ENCODE results near the gene NFIA.
"Not testable (repeated sequence)": the region's sequence is repeated elsewhere in the genome, so short reads cannot be mapped to it uniquely, and the experiment has no call there.

Gene NFIA

GRCh38 chr1:61061601-61062000, 20.8 kb upstream of the NFIA start:
- DNase-seq: not testable (repeated sequence)

DNA sequence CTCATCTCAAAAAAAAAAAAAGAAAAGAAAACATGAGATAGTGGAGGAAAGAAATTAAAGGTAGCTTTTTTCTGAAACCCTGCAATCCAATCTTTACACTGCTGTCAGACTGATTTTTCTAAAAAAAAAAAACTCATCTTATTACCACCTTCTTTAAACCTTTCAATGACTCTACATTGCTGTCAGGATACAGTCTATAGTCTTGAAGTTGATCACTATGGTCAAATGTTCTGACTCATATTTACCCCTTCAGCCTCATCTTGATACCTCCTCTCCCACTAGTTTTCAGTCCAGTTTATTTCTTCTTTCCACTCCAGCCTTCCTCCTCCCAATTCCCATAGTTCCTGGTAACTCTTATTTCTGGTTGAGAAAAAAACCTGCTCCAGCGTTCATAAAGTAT, 17.7 kb upstream of the NFIA start:
- no peak for DNase-seq

DNA sequence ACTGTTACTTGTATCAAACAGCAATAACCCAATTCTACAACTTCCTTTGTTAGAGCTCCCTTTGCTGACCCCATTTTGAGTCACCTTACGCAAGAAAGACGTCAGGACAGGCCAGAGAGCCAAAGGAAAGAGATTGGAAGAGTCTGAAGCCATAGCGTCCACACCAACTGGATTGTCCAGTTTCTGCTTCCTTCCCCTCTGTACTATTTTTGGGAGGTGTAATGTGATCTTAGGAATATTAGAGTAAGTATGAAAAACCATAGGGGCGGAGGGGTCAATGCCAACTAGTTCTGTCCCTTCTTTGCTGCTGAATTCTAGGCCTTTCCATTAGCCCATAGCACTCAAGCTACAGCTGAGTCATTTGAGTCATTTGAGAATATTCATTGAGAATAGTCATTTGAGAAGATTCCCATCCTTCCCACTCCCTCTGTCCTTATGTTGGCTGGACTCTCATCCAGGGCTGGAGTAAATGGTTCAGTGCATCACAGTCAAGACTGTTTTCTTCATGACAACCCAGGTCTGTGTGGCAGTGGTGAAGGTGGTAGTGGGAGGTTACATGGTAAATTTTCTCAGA, 14.8 kb upstream of the NFIA start:
- no peak for DNase-seq

- no peak for DNase-seq
Measured at GRCh38 chr1:61070054-61070453, 12.3 kb upstream of the NFIA start.

- no peak for DNase-seq
Measured at GRCh38 chr1:61071205-61072130, 10.9 kb upstream of the NFIA start.

DNA sequence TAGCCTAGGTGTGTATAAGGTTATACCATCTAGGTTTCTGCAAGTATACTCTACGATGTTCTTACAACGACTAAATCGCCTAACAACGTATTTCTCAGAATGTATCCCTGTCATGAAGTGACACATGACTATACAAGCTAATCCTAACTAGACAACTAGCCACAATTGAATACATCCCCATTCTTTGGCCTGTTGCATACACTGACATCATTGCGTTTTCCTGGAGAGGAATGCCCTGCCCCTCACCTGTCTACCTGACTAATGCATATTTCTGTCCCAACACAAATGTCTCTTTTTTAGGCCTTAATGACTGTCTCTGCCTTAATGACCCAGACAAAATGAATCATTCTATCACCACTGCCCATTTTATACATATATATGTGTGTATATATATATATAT, 8.5 kb upstream of the NFIA start:
- no peak for DNase-seq

GRCh38 chr1:61075833-61076232, 6.5 kb upstream of the NFIA start:
- not testable (repeated sequence) for DNase-seq

- peak; percentile 92 for DNase-seq
Measured at GRCh38 chr1:61076728-61077675, 5.4 kb upstream of the NFIA start.

DNA sequence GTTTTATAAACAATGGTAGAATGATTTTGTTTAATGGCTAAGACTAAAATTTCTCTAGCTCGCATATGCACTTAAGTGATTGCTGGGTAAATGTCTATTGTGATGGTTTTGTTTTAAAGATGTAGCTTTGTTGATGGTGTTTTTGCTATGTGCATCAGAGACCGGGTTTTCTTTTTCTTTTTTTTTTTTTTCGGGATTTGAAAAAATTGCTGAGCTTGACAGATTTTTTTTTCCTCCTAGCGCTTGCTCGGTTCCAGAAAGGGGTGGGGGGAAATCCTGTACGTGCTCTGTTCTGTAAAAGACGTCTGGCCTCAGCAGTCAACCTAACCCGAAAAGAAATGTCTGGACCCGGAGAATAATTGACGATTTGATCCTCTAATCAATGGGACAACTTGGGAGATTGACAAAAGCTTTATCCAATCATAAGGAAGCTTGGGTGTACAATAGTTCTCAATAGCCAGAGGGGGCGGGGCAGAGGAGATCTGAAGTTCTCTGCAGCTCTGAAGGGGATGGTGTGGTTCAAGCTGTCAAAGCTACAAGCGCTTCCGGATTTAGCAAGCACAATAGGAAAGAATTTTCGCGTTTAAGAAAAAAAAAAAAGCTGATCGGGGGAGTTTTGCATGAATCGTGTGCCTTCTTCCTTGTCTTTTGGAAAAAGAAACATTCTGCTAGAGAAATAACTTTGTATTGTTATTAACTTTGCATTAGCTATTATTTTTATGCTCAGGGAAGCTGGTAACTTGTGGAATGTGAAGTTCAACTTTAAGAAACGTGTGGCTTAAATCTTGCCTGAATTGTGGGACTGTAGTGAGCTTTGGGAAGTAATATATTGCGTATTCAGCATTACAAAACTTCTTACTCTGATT, 4.5 kb upstream of the NFIA start:
- DNase-seq: peak; percentile 94

GRCh38 chr1:61078618-61079295, 3.6 kb upstream of the NFIA start:
- no peak for DNase-seq

GRCh38 chr1:61079296-61079897, 3.0 kb upstream of the NFIA start:
- no peak for DNase-seq

GRCh38 chr1:61079898-61080336, 2.4 kb upstream of the NFIA start:
- DNase-seq: no peak

DNA sequence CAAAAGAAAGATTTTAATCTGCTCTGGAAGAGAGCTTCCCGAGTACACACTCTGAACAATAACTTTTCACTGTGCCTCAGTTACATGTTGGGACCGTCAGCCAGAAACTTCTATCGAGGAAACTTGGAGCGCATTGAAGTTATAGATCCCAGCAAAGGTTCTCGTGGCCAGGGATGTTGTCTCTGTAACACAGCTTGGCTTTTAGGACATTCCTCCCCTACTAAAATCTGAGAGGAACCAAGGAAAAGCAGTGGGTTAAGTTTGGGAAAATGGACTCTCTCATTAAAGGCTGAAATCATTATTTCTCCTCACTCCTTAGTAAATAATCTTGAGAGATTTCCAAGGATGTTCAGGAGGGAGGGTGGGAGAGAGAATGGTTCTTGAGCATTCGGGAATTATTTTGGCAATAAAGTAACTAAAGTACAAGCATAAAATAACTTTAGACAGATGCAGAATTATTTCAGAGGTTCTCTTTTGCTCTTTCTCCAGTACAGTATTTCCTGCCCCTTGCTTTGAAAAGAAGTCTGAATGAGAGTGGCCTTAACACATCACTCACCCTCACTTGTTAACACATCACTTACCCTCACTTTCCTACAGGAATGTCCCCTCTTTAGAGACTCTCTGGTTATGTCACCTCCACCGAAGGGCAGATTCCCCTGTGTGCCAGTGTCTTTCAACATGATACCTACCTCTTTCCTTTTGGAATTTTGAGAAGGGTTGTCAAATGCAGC, 1.8 kb upstream of the NFIA start:
- no peak for DNase-seq

- DNase-seq: no peak
Measured at GRCh38 chr1:61081144-61081685, 1.1 kb upstream of the NFIA start.

- DNase-seq: peak; percentile 24
Measured at GRCh38 chr1:61081686-61082310, 563 bp upstream of the NFIA start.

DNA sequence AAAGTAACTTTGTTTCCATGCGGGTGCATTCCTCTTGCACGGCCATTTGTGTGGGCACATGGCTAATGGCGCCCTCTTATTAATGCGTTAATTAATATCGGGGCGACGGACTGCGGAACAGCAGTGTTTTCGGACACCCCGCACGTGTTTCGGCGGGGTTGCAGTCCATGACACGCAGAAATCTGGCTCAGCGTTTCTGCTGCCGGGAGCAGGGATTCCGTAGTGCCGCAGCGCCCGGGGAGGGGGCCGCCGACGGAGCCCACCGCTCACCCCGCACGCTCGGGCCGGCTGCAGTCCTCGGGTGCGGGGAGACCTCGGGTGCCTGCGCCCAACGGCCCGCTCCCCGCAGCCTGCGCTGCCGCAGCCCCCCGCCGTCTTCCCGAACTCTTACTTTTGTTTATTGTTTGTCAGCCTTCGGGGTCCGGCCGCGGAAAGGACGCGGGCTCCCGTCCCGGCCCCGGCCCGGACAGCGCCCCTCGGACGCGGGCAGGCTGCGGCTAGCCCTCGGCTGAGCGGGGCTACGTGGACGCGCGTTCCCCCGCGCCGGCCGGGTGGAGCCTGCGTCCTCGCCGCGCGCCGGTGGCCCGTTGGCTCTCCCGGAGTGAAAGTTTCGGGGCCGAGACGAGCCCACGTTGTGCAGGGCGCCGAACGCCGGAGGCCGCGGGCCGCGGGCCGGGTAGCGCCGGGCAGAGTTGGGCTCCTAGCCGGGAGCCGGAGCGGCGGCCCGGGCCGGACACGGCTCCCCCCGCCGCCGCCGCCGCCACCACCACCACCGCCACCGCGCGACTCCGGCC, 849 bp downstream of the NFIA start:
- no peak for DNase-seq

- DNase-seq: no peak
Measured at GRCh38 chr1:61083807-61084440, 1.6 kb downstream of the NFIA start.

- no peak for DNase-seq
Measured at GRCh38 chr1:61084491-61085031, 2.2 kb downstream of the NFIA start.

Measured in CD4-positive, alpha-beta T cell treated with Interleukin-15 for 1 hour (primary cell).